CD4-positive, alpha-beta T cell (primary cell): ENCODE measurements around the gene LEF1. TPM values are rescaled to one million over a fixed set of nuclear protein-coding genes. Genes with fewer than 3 reads are reported as not detected.
A peak's percentile ranks its signal among the peaks of the same experiment; 100 is the strongest.

Source experiments
- ATAC-seq: fragments of 200-7000 bp; cut with Tn5 transposase; one replicate; pipeline ENCODE4 v1.10.0; 2022; ENCODE audit warnings: mild to moderate bottlenecking; ENCODE audit not compliant: poor library complexity
- CTCF ChIA-PET: fragments of 350-600 bp; sonication (Branson Sonifier 250); formaldehyde crosslinking; loops from one replicate; lab custom pipeline; 2021; ENCODE audit warnings: antibody characterized with exemption, inconsistent platforms; lab: Charles Lee
- POLR2A ChIA-PET: fragments of 350-600 bp; sonication (Branson Sonifier 250); formaldehyde crosslinking; loops from one replicate; lab custom pipeline; 2021; ENCODE audit warnings: antibody characterized with exemption, inconsistent platforms; lab: Charles Lee
- DNase-seq, 14 experiments: peaks; one replicate each; pipeline ENCODE4 v3.0.0-alpha.2; 2013 to 2020; ENCODE audit warnings: mixed read lengths in 2 of 14
- H3K27ac ChIP-seq, 2 donors: one replicate each; pipeline versions ENCODE4 v1.5.1 to v1.7.0; 2013; ENCODE audit warnings: low read length in 2 of 2, low read depth in 1 of 2, mild to moderate bottlenecking in 1 of 2
- H3K27me3 ChIP-seq, 2 experiments: 1 replicate in 1 of 2; 2 replicates in 1 of 2; pipeline versions ENCODE4 v1.6.1 to v1.7.0; 2013; ENCODE audit warnings: low read length in 2 of 2, control low read depth in 1 of 2, mild to moderate bottlenecking in 1 of 2, moderate library complexity in 1 of 2; ENCODE audit not compliant: insufficient read depth in 2 of 2, control insufficient read depth in 1 of 2
- H3K36me3 ChIP-seq: one replicate; pipeline ENCODE4 v1.6.1; 2013; ENCODE audit warnings: low read length, control low read depth; ENCODE audit not compliant: insufficient read depth
- H3K4me1 ChIP-seq: one replicate; pipeline ENCODE4 v1.6.1; 2013; ENCODE audit warnings: low read length, control low read depth; ENCODE audit not compliant: insufficient read depth
- H3K4me3 ChIP-seq: one replicate; pipeline ENCODE4 v1.5.1; 2013; ENCODE audit warnings: mild to moderate bottlenecking, low read length, moderate library complexity
- H3K9me3 ChIP-seq, 2 experiments: 1 replicate in 1 of 2; 2 replicates in 1 of 2; pipeline versions ENCODE4 v1.6.1 to v1.7.0; 2013; ENCODE audit warnings: low read length in 2 of 2, mild to moderate bottlenecking in 2 of 2, control low read depth in 1 of 2, moderate library complexity in 1 of 2; ENCODE audit not compliant: control insufficient read depth in 1 of 2, insufficient read depth in 1 of 2
- H3K27ac Mint-ChIP-seq: one replicate; pipeline ENCODE4 v1.8.0; 2020; ENCODE audit warnings: mixed read lengths
- H3K27me3 Mint-ChIP-seq: one replicate; pipeline ENCODE4 v1.8.0; 2021; ENCODE audit warnings: mixed read lengths
- H3K36me3 Mint-ChIP-seq: one replicate; pipeline ENCODE4 v1.8.0; 2021; ENCODE audit warnings: low read depth, mixed read lengths
- H3K4me1 Mint-ChIP-seq: one replicate; pipeline ENCODE4 v1.8.0; 2021; ENCODE audit warnings: low read depth, mixed read lengths
- H3K4me3 Mint-ChIP-seq: one replicate; pipeline ENCODE4 v1.8.0; 2020; ENCODE audit warnings: mild to moderate bottlenecking, mixed read lengths
- H3K9me3 Mint-ChIP-seq: one replicate; pipeline ENCODE4 v1.8.0; 2020; ENCODE audit warnings: mixed read lengths
- CTCF ChIP-seq: fragments of 200-600 bp; IDR thresholded peaks from one replicate; pipeline ENCODE4 v1.8.0; 2022; ENCODE audit warnings: antibody characterized with exemption, mild to moderate bottlenecking
- intact Hi-C, 2 experiments: fragments of 100-400 bp; cut with DNase I in 1 of 2; cut with micrococcal nuclease in 1 of 2; formaldehyde crosslinking; loops; one replicate each; pipeline versions ENCODE4 v1.15.1 to v1.9.0; 2023 to 2025; cut with DNase I, micrococcal nuclease
- total RNA-seq, 174 experiments: library from RNA in 2 of 174; stranded (reverse) in 2 of 174; gene quantifications; one replicate each; pipeline ENCODE4 v1.2.3 and lab custom pipeline; 2021 to 2026

The LEF1 gene
- total RNA-seq, 2 experiments from 2014 or later = 409 to 438 TPM

GRCh38 chr4:108056418-108056817 lies 112.3 kb downstream of the LEF1 start:
- no peaks in the 10 kb centered on the region for H3K9me3 Mint-ChIP-seq
- intact Hi-C loops = no loop called here
- DNase-seq = no peak
- POLR2A ChIA-PET = interaction anchor here (0.9 to 3.9 kb wide), 4 partner anchors 26 to 514 kb away, joined by 3 to 21 read pairs (median 3); no protein-coding TSS in a partner anchor
- TF ChIP-seq CTCF = no peak
- peak overlapping the region; percentile 93 for H3K27ac Mint-ChIP-seq
- CTCF ChIA-PET = interaction anchor here (1.1 to 1.8 kb wide), 2 partner anchors 26 to 516 kb away, joined by 4 read pairs; no protein-coding TSS in a partner anchor
- H3K27me3 Mint-ChIP-seq = no peaks in the 10 kb centered on the region
- no peak overlapping the region for H3K4me3 Mint-ChIP-seq
- peaks cover 97% of the 10 kb centered on the region for H3K4me1 Mint-ChIP-seq
- Histone ChIP-seq H3K4me1 (peaks cover 62% of the 10 kb centered on the region), H3K4me3 (no peak overlapping the region), H3K36me3 (peaks cover 74% of the 10 kb centered on the region), H3K27me3 (no peaks in the 10 kb centered on the region), H3K9me3 (no peaks in the 10 kb centered on the region), H3K27ac (peak overlapping the region in 1 of 2 donors; percentile 55)
- ATAC-seq = no peak
- H3K36me3 Mint-ChIP-seq = peaks cover 96% of the 10 kb centered on the region

- intact Hi-C loops = no loop called here
- TF ChIP-seq CTCF = no peak
- peaks cover 75% of the 10 kb centered on the region for H3K36me3 ChIP-seq
- Mint-ChIP-seq H3K4me3 (peak overlapping the region; percentile 13), H3K27ac (peak overlapping the region; percentile 93), H3K36me3 (peaks cover 96% of the 10 kb centered on the region), H3K9me3 (no peaks in the 10 kb centered on the region), H3K4me1 (peaks cover 97% of the 10 kb centered on the region), H3K27me3 (no peaks in the 10 kb centered on the region)
- H3K9me3 ChIP-seq = no peaks in the 10 kb centered on the region
- no peak for DNase-seq
- peaks cover 66% of the 10 kb centered on the region for H3K4me1 ChIP-seq
- ATAC-seq = no peak
- ChIA-PET POLR2A (interaction anchor here (0.7 to 3.9 kb wide), 6 partner anchors 13 to 60 kb away, joined by 3 to 21 read pairs (median 4); no protein-coding TSS in a partner anchor), CTCF (interaction anchor here (1.1 to 1.8 kb wide), 2 partner anchors 26 to 517 kb away, joined by 4 read pairs; no protein-coding TSS in a partner anchor)
- peak overlapping the region in 1 of 2 donors; percentile 55 for H3K27ac ChIP-seq
- H3K27me3 ChIP-seq = no peaks in the 10 kb centered on the region
- no peak overlapping the region for H3K4me3 ChIP-seq
These were observed 112.9 kb downstream of the LEF1 start for GRCh38 chr4:108055787-108056186.

GRCh38 chr4:108054025-108054638 lies 114.6 kb downstream of the LEF1 start:
- Histone ChIP-seq H3K27me3 (no peaks in the 10 kb centered on the region), H3K4me1 (peaks cover 72% of the 10 kb centered on the region), H3K9me3 (no peaks in the 10 kb centered on the region), H3K27ac (peak overlapping the region in 1 of 2 donors; percentile 61), H3K36me3 (peaks cover 61% of the 10 kb centered on the region), H3K4me3 (no peak overlapping the region)
- H3K4me3 Mint-ChIP-seq = peak overlapping the region; percentile 57
- ChIA-PET POLR2A (interaction anchor here (0.8 to 3.9 kb wide), 13 partner anchors 9 to 118 kb away, joined by 3 to 21 read pairs (median 5); no protein-coding TSS in a partner anchor), CTCF (interaction anchor here (0.8 to 2.1 kb wide), 7 partner anchors 11 to 518 kb away, joined by 3 to 13 read pairs (median 4); partner anchors contain the start of gene LEF1)
- peaks cover 96% of the 10 kb centered on the region for H3K36me3 Mint-ChIP-seq
- intact Hi-C loops = loop anchor here in 1 of 2 experiments (5.0 kb wide), 1 partner anchor 63 kb away; no protein-coding TSS in a partner anchor
- ATAC-seq (peak; percentile 72), DNase-seq (peak in 7 of 14 experiments; percentile 35 to 58 (median 45))
- H3K9me3 Mint-ChIP-seq = no peaks in the 10 kb centered on the region
- peaks cover 97% of the 10 kb centered on the region for H3K4me1 Mint-ChIP-seq
- peak overlapping the region; percentile 93 for H3K27ac Mint-ChIP-seq
- H3K27me3 Mint-ChIP-seq = no peaks in the 10 kb centered on the region
- TF ChIP-seq CTCF = no peak
